T-cell (primary cell): ENCODE data around the gene PCBP3. TPM values are rescaled to one million over a fixed set of nuclear protein-coding genes. Genes with fewer than 3 reads are reported as not detected.
"Not testable (repeated sequence)": the region's sequence is repeated elsewhere in the genome, so short reads cannot be mapped to it uniquely, and the experiment has no call there.

Experiments
- ATAC-seq, 4 experiments: fragments of 200-7000 bp in 3 of 4; fragments of 150-1000 bp in 1 of 4; cut with Tn5 transposase; replicated peaks in 1 of 4; 1 replicate in 3 of 4; 2 replicates in 1 of 4; pipeline ENCODE4 v1.10.0; 2021; ENCODE audit warnings: moderate library complexity in 3 of 4, mild to moderate bottlenecking in 2 of 4, moderate number of reproducible peaks in 1 of 4
- CTCF ChIA-PET, 2 donors: fragments of 300-600 bp; sonication (Branson Sonifier 250); formaldehyde crosslinking; loops; one replicate each; lab custom pipeline; 2022; ENCODE audit warnings: antibody characterized with exemption in 2 of 2; lab: Charles Lee
- POLR2A ChIA-PET, 2 donors: fragments of 300-600 bp; sonication (Branson Sonifier 250); formaldehyde crosslinking; loops; one replicate each; lab custom pipeline; 2022; ENCODE audit warnings: antibody characterized with exemption in 2 of 2; lab: Charles Lee
- DNase-seq, 35 experiments: peaks; one replicate each; pipeline versions ENCODE4 v3.0.0 to v3.0.0-alpha.2; 2013 to 2023
- H3K27ac ChIP-seq: one replicate; pipeline ENCODE4 v1.5.1; 2013; ENCODE audit warnings: low read length
- H3K27me3 ChIP-seq, 2 experiments: replicated peaks in 1 of 2; 1 replicate in 1 of 2; 2 replicates in 1 of 2; pipeline versions ENCODE4 v1.6.1 to v1.7.0; 2013; ENCODE audit warnings: low read length in 1 of 2, mixed read lengths in 1 of 2; ENCODE audit not compliant: control insufficient read depth in 2 of 2, insufficient read depth in 2 of 2; ENCODE audit errors: extremely low read depth in 1 of 2
- H3K36me3 ChIP-seq, 2 donors: 1 replicate in 1 of 2; 2 replicates in 1 of 2; pipeline versions ENCODE4 v1.6.1 to v1.7.0; 2013; ENCODE audit warnings: low read length in 1 of 2; ENCODE audit not compliant: control insufficient read depth in 2 of 2, insufficient read depth in 1 of 2; ENCODE audit errors: extremely low read depth in 1 of 2
- H3K4me1 ChIP-seq, 2 experiments: 1 replicate in 1 of 2; 2 replicates in 1 of 2; pipeline versions ENCODE4 v1.6.1 to v1.7.0; 2013; ENCODE audit warnings: low read length in 2 of 2, mixed read lengths in 1 of 2; ENCODE audit not compliant: insufficient read depth in 2 of 2, control insufficient read depth in 1 of 2; ENCODE audit errors: extremely low read depth in 1 of 2
- H3K4me3 ChIP-seq, 2 donors: 1 replicate in 1 of 2; 2 replicates in 1 of 2; pipeline versions ENCODE4 v1.5.1 to v1.7.0; 2013; ENCODE audit warnings: mild to moderate bottlenecking in 2 of 2, low read length in 1 of 2, moderate library complexity in 1 of 2; ENCODE audit not compliant: control insufficient read depth in 1 of 2; ENCODE audit errors: extremely low read depth in 1 of 2
- H3K9me3 ChIP-seq: 2 replicates; pipeline ENCODE4 v1.7.0; 2013
- H3K27ac Mint-ChIP-seq, 2 donors: one replicate each; pipeline ENCODE4 v1.8.0; 2020 to 2021; ENCODE audit warnings: mild to moderate bottlenecking in 2 of 2, mixed read lengths in 2 of 2
- H3K27me3 Mint-ChIP-seq, 2 donors: one replicate each; pipeline ENCODE4 v1.8.0; 2021 to 2022; ENCODE audit warnings: mixed read lengths in 2 of 2
- H3K36me3 Mint-ChIP-seq: one replicate; pipeline ENCODE4 v1.8.0; 2021; ENCODE audit warnings: mixed read lengths
- H3K4me1 Mint-ChIP-seq, 3 donors: one replicate each; pipeline ENCODE4 v1.8.0; 2020 to 2022; ENCODE audit warnings: mixed read lengths in 3 of 3, mild to moderate bottlenecking in 1 of 3
- H3K4me3 Mint-ChIP-seq, 3 donors: one replicate each; pipeline ENCODE4 v1.8.0; 2020 to 2022; ENCODE audit warnings: mild to moderate bottlenecking in 3 of 3, mixed read lengths in 3 of 3, moderate library complexity in 3 of 3
- H3K9me3 Mint-ChIP-seq, 3 donors: one replicate each; pipeline ENCODE4 v1.8.0; 2020 to 2022; ENCODE audit warnings: mixed read lengths in 3 of 3
- WGBS: methylation state at CpG from one replicate; pipeline ENCODE4 v1.1.5; 2013; ENCODE audit warnings: missing lambda C conversion rate; ENCODE audit not compliant: insufficient coverage; 5-methylcytosine and 5-hydroxymethylcytosine counted together
- total RNA-seq, 35 experiments: library from RNA in 6 of 35; stranded (reverse) in 6 of 35; fragments of 120-200 nt in 1 of 35; gene quantifications; one replicate each; pipeline versions ENCODE4 v1.2.1 to v1.2.4 and lab custom pipeline; 2013 to 2026

PCBP3 gene
- total RNA-seq, 5 donors from 2014 or later (not counting 1 experiment from before 2014, with no cell fraction given), result 1.5 to 4.2 (median 2.8) TPM

DNA sequence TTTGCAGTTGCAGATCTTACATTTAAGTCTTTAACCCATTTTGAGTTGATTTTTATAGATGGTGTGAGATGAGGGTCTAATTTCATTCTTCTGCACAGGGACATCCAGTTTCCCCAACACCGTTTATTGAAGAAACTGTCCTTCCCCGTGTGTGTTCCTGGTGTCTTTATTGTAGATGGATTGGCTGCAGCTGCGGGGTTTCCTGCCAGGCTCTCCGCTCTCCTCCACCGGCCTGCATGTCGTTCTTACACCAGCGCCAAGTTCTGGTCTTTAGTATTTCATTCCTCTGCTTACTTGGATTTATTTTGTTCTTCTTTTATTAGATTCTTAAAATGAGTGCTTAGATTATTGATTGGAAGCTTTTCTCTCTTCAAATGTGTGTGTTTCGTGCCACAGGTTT lies 239.1 kb downstream of the PCBP3 start:
- no peak overlapping the region for H3K27ac Mint-ChIP-seq

DNA sequence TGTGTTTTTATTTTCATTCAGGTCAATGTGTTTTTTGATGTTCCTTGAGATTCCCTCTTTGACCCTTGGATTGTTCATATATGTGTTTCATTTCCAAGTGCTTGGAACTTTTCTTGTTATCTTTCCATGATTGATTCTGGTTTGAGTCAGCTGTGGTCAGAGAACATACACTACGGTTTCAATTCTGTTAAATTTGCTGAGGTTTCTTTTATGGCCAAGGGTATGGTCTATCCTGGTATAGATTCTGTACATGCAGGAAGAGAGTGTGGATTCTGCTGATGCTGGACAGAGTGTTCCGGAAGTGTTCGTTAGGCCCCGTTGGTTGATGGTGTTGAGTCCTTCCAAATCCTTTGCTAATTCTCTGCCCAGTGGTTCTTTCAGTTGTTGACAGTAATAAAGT lies 239.6 kb downstream of the PCBP3 start:
- CTCF ChIA-PET, result no interaction called here
- 13% methylated on average over 1 of the region's 4 CpGs for WGBS

More for the DNA sequence above, 239.1 kb downstream of the PCBP3 start:
- H3K9me3 ChIP-seq, result no peaks in the 10 kb centered on the region
- POLR2A ChIA-PET, result no interaction called here
- Mint-ChIP-seq H3K9me3 (peaks cover 4 to 7% (median 5%) of the 10 kb centered on the region in 3 donors), H3K36me3 (no peaks in the 10 kb centered on the region), H3K4me3 (no peak overlapping the region), H3K4me1 (peaks cover 72 to 85% (median 77%) of the 10 kb centered on the region in 3 donors), H3K27me3 (peaks cover 0 to 3% of the 10 kb centered on the region in 2 donors)
- CTCF ChIA-PET, result no interaction called here
- ATAC-seq, result no peak
- no peaks in the 10 kb centered on the region for H3K36me3 ChIP-seq
- H3K27me3 ChIP-seq, result peaks cover 0 to 27% of the 10 kb centered on the region in 2 experiments
- DNase-seq, result no peak
- H3K27ac ChIP-seq, result no peak overlapping the region
- WGBS, result 95% methylated on average over 4 of the region's 8 CpGs
- H3K4me3 ChIP-seq, result no peak overlapping the region
- H3K4me1 ChIP-seq, result peaks cover 15 to 41% of the 10 kb centered on the region in 2 experiments

DNA sequence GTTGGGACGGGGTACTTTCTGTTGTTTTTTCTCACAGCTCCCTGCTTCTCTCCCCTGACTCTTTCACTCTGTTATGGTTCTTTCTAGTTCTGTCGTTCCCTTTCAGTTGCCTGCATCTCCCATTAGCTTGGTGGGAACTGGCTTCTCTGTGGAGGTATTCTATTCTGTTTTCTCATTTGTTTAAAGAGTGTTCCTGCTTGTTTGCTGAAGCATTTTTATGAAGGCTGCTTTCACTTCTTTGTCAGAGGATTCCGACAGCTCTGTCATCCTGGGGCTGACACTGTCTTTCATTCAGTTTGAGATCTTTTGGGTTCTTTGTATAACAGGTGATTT lies 242.0 kb downstream of the PCBP3 start:
- H3K9me3 Mint-ChIP-seq, result peaks cover 4 to 7% (median 5%) of the 10 kb centered on the region in 3 donors
- ATAC-seq, result peak in 2 of 4 experiments; percentile 22 to 33
- no peak for DNase-seq
- peak overlapping the region; percentile 87 for H3K27ac Mint-ChIP-seq
- no CpG with 5 or more reads among the region's 3 CpGs for WGBS
- H3K9me3 ChIP-seq, result no peaks in the 10 kb centered on the region
- H3K36me3 ChIP-seq, result no peaks in the 10 kb centered on the region
- no peaks in the 10 kb centered on the region for H3K27me3 Mint-ChIP-seq
- ChIA-PET CTCF (interaction anchor here in 1 of 2 donors (0.6 kb wide), 1 partner anchor 580 kb away, joined by 4 read pairs; no protein-coding TSS in a partner anchor), POLR2A (no interaction called here)
- H3K4me1 ChIP-seq, result peaks cover 29 to 56% of the 10 kb centered on the region in 2 experiments
- no peak overlapping the region for H3K4me3 ChIP-seq
- H3K27ac ChIP-seq, result peak overlapping the region; percentile 59
- peak overlapping the region; percentile 3 to 59 (median 41) for H3K4me3 Mint-ChIP-seq
- no peaks in the 10 kb centered on the region for H3K36me3 Mint-ChIP-seq
- peaks cover 0 to 4% of the 10 kb centered on the region in 2 experiments for H3K27me3 ChIP-seq
- peaks cover 81 to 94% (median 94%) of the 10 kb centered on the region in 3 donors for H3K4me1 Mint-ChIP-seq

More for the DNA sequence above, 239.6 kb downstream of the PCBP3 start:
- Mint-ChIP-seq H3K27ac (no peak overlapping the region), H3K36me3 (no peaks in the 10 kb centered on the region), H3K4me3 (no peak overlapping the region), H3K27me3 (peaks cover 0 to 3% of the 10 kb centered on the region in 2 donors), H3K4me1 (peaks cover 77 to 89% (median 81%) of the 10 kb centered on the region in 3 donors), H3K9me3 (peaks cover 4 to 7% (median 5%) of the 10 kb centered on the region in 3 donors)
- ATAC-seq (no peak), DNase-seq (no peak)
- Histone ChIP-seq H3K36me3 (no peaks in the 10 kb centered on the region), H3K4me3 (no peak overlapping the region), H3K27me3 (peaks cover 0 to 22% of the 10 kb centered on the region in 2 experiments), H3K27ac (no peak overlapping the region), H3K9me3 (no peaks in the 10 kb centered on the region), H3K4me1 (peaks cover 20 to 45% of the 10 kb centered on the region in 2 experiments)
- POLR2A ChIA-PET, result no interaction called here

DNA sequence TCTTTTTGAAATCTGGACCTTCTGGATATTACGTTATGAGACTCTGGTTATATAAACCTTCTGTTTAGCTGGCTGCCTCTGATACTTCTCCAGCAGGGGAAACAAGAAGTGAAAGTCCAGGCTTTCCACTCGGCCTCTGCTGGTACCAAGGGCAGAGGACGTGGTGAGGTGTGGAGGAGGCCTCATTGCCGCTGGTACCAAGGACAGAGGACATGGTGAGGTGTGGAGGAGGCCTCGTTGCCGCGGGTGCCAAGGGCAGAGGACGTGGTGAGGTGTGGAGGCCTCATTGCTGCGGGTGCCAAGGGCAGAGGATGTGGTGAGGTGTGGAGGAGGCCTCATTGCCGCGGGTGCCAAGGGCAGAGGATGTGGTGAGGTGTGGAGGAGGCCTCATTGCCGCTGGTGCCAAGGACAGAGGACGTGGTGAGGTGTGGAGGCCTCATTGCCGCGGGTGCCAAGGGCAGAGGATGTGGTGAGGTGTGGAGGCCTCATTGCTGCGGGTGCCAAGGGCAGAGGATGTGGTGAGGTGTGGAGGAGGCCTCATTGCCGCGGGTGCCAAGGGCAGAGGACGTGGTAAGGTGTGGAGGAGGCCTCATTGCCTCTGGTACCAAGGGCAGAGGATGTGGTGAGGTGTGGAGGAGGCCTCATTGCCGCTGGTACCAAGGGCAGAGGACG lies 242.5 kb downstream of the PCBP3 start:
- H3K9me3 ChIP-seq, CTCF ChIA-PET, POLR2A ChIA-PET, H3K27me3 ChIP-seq, H3K36me3 Mint-ChIP-seq, H3K36me3 ChIP-seq, H3K4me3 ChIP-seq, H3K9me3 Mint-ChIP-seq, H3K27me3 Mint-ChIP-seq: not testable (repeated sequence)
- Histone ChIP-seq H3K27ac (peak overlapping the region; percentile 59), H3K4me1 (peaks cover 29 to 53% of the 10 kb centered on the region in 2 experiments)
- Mint-ChIP-seq H3K4me3 (peak overlapping the region; percentile 3 to 59 (median 41)), H3K27ac (peak overlapping the region; percentile 87), H3K4me1 (peaks cover 81 to 94% (median 94%) of the 10 kb centered on the region in 3 donors)
- 4% methylated on average over 8 of the region's 21 CpGs for WGBS
- ATAC-seq (peak in 2 of 4 experiments; percentile 28 to 39), DNase-seq (peak in 33 of 35 experiments; percentile 20 to 81 (median 64))

DNA sequence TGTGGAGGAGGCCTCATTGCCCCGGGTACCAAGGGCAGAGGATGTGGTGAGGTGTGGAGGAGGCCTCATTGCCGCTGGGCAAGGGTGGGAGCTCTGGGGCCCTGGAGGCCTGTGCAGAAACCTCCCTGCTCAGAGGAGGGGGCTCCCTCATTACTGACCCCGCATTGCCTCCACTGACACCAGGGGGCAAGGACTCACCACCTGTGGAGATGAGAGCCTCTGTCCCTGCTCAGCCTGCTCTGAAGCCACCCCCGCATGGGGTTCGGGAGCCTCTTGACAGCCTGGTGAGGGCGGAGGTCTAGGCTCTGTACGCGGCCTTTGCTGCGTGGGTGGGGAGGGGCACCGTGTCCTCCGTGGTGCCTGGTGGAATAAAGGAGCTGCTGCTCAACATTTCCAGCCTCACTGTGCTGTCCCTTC lies 243.1 kb downstream of the PCBP3 start:
- Histone ChIP-seq H3K27me3 (peaks cover 0 to 3% of the 10 kb centered on the region in 2 experiments), H3K36me3 (no peaks in the 10 kb centered on the region), H3K4me1 (peaks cover 31 to 58% of the 10 kb centered on the region in 2 experiments), H3K27ac (peak overlapping the region; percentile 47), H3K4me3 (no peak overlapping the region), H3K9me3 (no peaks in the 10 kb centered on the region)
- DNase-seq (peak in 12 of 35 experiments; percentile 9 to 45 (median 26)), ATAC-seq (peak; percentile 44 to 67 (median 48))
- H3K4me1 Mint-ChIP-seq, result peaks cover 82 to 94% (median 94%) of the 10 kb centered on the region in 3 donors
- POLR2A ChIA-PET, result no interaction called here
- WGBS, result 15% methylated on average over 8 of the region's 11 CpGs
- H3K4me3 Mint-ChIP-seq, result peak overlapping the region in 1 of 3 donors; percentile 59
- no peaks in the 10 kb centered on the region for H3K36me3 Mint-ChIP-seq
- CTCF ChIA-PET, result no interaction called here
- peaks cover 4 to 7% (median 5%) of the 10 kb centered on the region in 3 donors for H3K9me3 Mint-ChIP-seq
- no peaks in the 10 kb centered on the region for H3K27me3 Mint-ChIP-seq
- H3K27ac Mint-ChIP-seq, result peak overlapping the region; percentile 87

DNA sequence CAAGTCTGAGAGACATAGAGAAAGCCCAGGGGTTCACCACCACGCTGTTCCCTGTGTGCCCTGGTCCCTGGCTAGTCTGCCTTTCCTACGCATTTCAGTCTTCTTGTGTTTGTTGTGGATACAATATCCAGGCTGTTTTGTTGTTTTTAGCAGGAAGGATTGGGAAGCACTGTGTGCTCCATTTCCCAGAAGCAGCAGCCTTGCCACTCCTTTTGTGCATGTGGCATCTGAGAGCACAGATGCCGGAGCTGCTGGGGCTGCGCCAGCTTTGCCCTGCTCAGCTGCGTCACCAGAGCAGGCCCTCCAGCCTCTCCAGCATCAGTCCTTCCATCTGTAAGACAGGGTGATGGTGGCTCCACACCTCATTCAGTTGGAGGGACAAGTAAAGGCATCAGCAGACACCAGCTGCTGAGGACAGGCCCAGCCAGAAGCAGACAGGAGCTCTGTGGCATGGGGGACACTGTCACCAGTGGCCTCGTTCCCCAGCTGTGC lies 243.6 kb downstream of the PCBP3 start:
- peak overlapping the region in 1 of 3 donors; percentile 59 for H3K4me3 Mint-ChIP-seq
- CTCF ChIA-PET, result no interaction called here
- WGBS, result 87% methylated on average over 4 of the region's 6 CpGs

More for the DNA sequence above, 243.6 kb downstream of the PCBP3 start:
- no peak overlapping the region for H3K4me3 ChIP-seq
- H3K27ac ChIP-seq, result peak overlapping the region; percentile 47
- H3K4me1 ChIP-seq, result peaks cover 33 to 64% of the 10 kb centered on the region in 2 experiments
- POLR2A ChIA-PET, result no interaction called here
- peaks cover 0 to 4% of the 10 kb centered on the region in 2 experiments for H3K27me3 ChIP-seq
- H3K9me3 Mint-ChIP-seq, result peaks cover 4 to 7% (median 5%) of the 10 kb centered on the region in 3 donors
- H3K9me3 ChIP-seq, result no peaks in the 10 kb centered on the region
- peaks cover 85 to 94% (median 94%) of the 10 kb centered on the region in 3 donors for H3K4me1 Mint-ChIP-seq
- H3K36me3 ChIP-seq, result no peaks in the 10 kb centered on the region
- H3K36me3 Mint-ChIP-seq, result no peaks in the 10 kb centered on the region
- peak overlapping the region; percentile 87 for H3K27ac Mint-ChIP-seq
- H3K27me3 Mint-ChIP-seq, result no peaks in the 10 kb centered on the region
- DNase-seq, result peak in 1 of 35 experiments; percentile 13
- peak in 1 of 4 experiments; percentile 11 for ATAC-seq
